T-helper 1 cell treated with Interleukin-12 subunit alpha and Interleukin-12 subunit beta and Interleukin-4 antibody, amounts not matched to agents 30 μg/mL and 1 μg/mL, for 36 hours (primary cell): ENCODE results near the gene GNG13.

Source experiments
- H3K27ac Mint-ChIP-seq: one replicate; pipeline ENCODE4 v1.8.0; 2021; ENCODE audit warnings: mild to moderate bottlenecking, mixed read lengths
- H3K27me3 Mint-ChIP-seq: one replicate; pipeline ENCODE4 v1.8.0; 2021; ENCODE audit warnings: low read depth, mixed read lengths
- H3K36me3 Mint-ChIP-seq: one replicate; pipeline ENCODE4 v1.8.0; 2021; ENCODE audit warnings: low read depth, mixed read lengths
- H3K4me1 Mint-ChIP-seq: one replicate; pipeline ENCODE4 v1.8.0; 2021; ENCODE audit warnings: low read depth, mixed read lengths
- H3K4me3 Mint-ChIP-seq: one replicate; pipeline ENCODE4 v1.8.0; 2021; ENCODE audit warnings: mild to moderate bottlenecking, moderate library complexity, mixed read lengths
- H3K9me3 Mint-ChIP-seq: one replicate; pipeline ENCODE4 v1.8.0; 2021; ENCODE audit warnings: mixed read lengths

Gene GNG13, protein sequence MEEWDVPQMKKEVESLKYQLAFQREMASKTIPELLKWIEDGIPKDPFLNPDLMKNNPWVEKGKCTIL

DNA sequence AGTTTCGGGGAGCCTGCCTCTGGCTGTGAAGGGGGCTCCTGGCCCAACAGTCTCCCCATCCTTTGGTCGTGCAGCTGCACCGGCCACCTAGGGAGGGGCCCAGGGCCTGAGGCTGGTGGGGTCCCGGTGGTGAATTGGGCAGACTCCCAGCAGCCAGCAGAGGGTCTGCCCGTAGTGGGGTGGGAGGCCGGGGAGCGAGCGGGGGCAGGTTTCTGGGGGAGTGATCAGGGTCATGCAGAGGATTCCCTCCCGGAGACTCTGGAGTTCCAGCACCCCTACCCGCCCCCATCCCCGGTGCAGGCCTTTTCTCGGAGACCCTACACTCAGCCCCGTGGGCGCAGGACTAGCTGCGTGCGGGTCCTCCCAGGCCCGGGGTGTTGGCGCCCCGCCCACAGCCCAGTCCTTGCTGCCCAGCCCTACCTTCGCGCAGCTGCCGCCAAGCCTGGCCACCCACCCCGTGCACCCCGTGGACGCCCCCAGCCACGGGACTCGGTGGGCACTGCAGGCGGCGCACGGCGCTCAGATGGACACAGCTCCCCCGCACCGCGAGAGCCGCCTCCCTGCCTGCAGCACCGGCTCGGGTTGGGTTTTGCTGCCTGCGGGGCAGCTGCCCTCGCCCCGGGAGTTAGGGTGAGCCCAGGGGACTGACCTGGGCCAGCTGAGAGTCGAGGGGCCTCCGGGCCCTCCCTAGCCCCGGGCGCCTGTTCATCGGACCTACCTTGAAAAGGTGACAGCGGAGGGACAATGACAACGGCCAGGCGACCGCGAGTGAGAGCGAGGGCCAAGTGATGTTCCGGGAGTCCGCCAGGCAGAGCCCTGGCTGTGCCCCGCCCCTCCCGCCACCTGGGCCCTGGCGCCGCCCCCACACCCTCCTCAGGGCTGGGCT, at the start of gene GNG13:
TSS of gene GNG13 (minus strand) at position 787 of the 886 bp plus-strand sequence. CDS start 1,657 bp downstream, outside the sequence.
- no peaks in the 10 kb centered on the region for H3K9me3 Mint-ChIP-seq
- no peaks in the 10 kb centered on the region for H3K4me1 Mint-ChIP-seq
- no peaks in the 10 kb centered on the region for H3K27me3 Mint-ChIP-seq
- no peak within 1 kb of the TSS for H3K27ac Mint-ChIP-seq
- H3K36me3 Mint-ChIP-seq = peaks cover 6% of the 10 kb centered on the region
- H3K4me3 Mint-ChIP-seq = no peak within 1 kb of the TSS

DNA sequence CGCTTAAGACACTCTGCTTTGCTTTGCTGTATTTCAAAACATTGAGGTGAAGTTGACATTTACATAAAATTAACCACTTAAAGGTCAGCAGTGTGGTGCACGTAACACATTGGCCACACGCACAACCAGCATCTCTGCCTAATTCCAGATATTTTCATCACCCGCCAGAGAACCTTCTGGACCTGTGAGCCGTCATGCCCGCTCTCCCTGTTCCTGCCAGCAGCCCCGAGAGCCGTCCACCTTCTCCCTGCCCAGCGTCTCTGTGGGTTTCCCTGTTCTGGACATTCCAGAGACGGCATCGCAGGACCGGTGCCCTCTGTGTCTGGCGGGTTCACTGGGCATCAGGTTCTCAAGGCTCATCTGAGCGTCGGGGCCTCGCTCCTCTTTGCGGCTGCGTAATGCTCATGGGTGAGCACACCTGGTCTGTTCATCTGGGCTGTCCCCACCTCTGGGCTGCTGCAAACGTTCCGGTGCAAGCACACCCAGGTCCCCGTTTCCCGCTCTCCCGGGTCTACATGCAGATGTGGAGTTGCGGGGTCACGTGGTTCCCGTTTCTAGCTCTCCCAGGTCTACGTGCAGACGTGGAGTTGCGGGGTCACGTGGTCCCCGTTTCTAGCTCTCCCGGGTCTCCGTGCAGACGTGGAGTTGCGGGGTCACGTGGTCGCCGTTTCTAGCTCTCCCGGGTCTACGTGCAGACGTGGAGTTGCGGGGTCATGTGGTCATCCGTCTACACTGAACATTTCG, 48.1 kb upstream of the GNG13 start:
- Mint-ChIP-seq H3K36me3 (peaks cover 10% of the 10 kb centered on the region), H3K4me1 (no peaks in the 10 kb centered on the region), H3K27me3 (no peaks in the 10 kb centered on the region), H3K27ac (no peak overlapping the region), H3K4me3 (no peak overlapping the region), H3K9me3 (peaks cover 21% of the 10 kb centered on the region)

DNA sequence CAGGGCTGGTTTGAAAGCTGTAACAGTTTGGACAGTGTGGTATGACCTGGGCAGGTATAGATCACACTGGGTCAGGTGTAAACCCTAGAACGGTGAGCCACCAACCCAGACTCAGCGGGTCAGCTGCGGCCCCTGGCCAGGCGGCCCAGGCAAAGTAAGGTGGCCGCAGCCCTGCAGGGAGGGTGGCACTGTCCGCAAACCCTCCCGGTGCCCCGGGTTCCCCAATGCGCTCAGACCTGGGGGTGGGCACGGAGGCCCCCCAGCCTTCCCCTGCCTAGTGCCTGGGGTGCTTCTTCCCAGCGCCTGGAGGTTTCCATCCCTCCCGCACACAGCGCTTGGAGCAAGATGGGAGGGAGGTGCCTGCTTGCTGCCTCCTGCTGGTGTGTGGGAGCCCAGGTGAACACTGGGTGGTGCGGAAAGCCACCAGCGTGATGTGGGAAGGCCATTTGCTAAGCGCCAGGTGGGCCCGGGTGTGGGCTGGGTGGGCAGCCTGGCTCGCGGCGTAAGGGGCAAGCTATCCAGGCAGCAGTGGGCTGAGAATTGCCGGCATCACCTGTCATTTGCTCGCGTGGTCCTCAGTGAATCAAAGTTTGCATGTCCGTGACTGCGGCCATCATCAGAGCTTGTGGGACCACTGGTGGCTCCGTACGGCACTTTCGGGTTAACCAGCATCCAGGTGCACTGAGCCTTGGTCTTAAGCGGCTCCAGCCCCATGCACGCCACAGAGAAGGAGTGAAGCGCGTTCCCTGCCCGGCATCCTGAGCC, 47.3 kb upstream of the GNG13 start:
- Mint-ChIP-seq H3K36me3 (peaks cover 8% of the 10 kb centered on the region), H3K4me3 (no peak overlapping the region), H3K9me3 (peaks cover 21% of the 10 kb centered on the region), H3K27me3 (no peaks in the 10 kb centered on the region), H3K4me1 (no peaks in the 10 kb centered on the region), H3K27ac (no peak overlapping the region)

DNA sequence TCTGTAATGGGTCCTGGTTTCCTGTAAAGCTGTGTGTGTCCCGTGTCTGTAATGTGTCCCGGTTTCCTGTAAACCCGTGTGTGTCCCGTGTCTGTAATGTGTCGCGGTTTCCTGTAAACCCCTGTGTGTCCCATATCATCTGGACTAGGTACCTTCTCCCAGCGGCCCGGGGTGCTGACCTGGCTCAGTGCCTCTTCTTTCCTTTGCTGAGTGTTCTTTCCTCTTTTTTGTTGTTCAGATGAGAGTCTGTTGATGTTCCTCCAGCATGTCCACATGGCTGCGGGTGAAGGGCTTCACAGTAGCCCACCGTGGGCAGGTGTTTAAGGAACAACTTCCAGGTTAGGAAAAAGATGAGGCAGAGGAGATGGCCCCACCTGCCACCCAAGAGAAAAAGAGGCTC, 46.6 kb upstream of the GNG13 start:
- Mint-ChIP-seq H3K36me3 (peaks cover 8% of the 10 kb centered on the region), H3K4me3 (no peak overlapping the region)

DNA sequence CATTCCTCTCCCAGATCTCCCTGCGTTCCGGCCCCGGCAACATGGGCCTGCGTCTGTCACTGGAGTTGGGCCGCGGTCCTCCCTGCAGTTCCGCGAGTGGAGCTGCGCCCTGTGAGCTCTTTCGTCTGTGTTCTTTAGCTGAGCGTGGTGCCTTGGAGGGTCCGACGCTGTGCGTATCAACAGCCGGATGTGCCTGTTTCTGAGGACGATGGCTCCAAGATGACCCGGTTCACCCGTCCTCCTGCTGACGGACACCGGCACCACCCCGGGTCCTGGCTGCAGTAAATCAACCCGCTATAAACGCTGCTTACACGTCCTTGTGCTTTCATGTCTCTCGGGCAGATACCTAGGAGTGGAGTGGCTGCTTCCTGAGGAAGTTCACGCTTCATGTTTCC, 44.8 kb upstream of the GNG13 start:
- Mint-ChIP-seq H3K27me3 (no peaks in the 10 kb centered on the region), H3K9me3 (peaks cover 11% of the 10 kb centered on the region), H3K4me3 (no peak overlapping the region), H3K27ac (no peak overlapping the region), H3K36me3 (peaks cover 6% of the 10 kb centered on the region), H3K4me1 (no peaks in the 10 kb centered on the region)

More for the DNA sequence above, 46.6 kb upstream of the GNG13 start:
- no peaks in the 10 kb centered on the region for H3K4me1 Mint-ChIP-seq
- peaks cover 21% of the 10 kb centered on the region for H3K9me3 Mint-ChIP-seq
- no peak overlapping the region for H3K27ac Mint-ChIP-seq
- no peaks in the 10 kb centered on the region for H3K27me3 Mint-ChIP-seq

DNA sequence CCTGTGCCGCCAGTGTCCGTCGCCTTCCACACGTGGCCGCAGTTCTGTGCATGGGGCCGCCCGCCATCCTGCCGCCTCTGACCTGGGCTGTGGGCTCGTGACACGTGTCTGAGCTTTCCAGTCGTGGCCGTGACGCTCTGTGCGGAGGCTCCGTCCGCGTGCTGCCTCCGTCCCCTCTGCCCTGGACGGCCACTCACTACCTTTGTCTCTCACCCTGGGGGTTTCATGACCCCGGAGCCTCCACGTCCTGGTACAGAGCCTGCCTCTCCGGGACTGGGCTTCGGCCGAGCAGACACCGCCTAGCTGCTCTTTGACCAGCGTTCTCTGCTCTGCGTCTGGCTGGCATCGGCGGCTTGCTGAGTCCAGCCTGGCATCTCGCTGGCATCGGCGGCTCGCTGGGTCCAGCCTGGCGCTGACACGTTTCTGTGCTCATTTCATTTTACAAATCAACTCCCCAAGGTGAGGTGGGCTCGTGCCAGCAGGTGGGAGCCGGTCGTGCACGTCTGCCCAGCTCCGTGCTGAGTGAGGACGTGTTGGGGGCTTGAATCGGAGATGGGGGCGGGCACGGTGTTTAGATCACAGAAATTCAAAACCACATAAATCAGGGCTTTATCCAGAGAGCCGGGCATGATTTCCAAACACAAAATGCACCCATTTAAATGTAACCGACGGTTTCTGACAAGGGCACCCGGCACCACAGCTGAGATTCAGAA, 44.3 kb upstream of the GNG13 start:
- Mint-ChIP-seq H3K27ac (no peak overlapping the region), H3K4me3 (no peak overlapping the region), H3K36me3 (peaks cover under 1% of the 10 kb centered on the region), H3K9me3 (peaks cover 6% of the 10 kb centered on the region), H3K4me1 (no peaks in the 10 kb centered on the region), H3K27me3 (no peaks in the 10 kb centered on the region)

DNA sequence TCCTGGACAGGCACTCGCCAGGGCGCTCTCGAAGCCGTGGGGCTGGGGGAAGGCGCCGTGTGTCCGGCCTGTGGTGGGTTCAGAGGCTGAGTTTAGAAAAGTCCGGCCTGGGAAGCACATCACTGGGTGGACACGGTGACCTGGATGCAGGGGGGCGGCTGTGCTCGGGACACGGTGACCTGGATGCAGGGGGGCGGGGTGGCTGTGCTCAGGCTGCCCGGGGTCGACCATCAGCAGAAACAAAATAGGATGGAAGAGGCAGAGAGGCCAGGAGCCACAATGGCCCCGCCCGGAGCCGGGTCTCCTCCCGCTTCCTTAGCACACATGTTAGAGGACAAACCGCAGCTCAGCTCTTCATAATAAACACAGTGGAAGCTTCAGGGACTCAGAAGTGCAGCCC, 43.2 kb upstream of the GNG13 start:
- no peaks in the 10 kb centered on the region for H3K36me3 Mint-ChIP-seq
- peaks cover 4% of the 10 kb centered on the region for H3K9me3 Mint-ChIP-seq
- H3K27ac Mint-ChIP-seq = no peak overlapping the region
- no peaks in the 10 kb centered on the region for H3K4me1 Mint-ChIP-seq
- H3K27me3 Mint-ChIP-seq = no peaks in the 10 kb centered on the region
- H3K4me3 Mint-ChIP-seq = no peak overlapping the region

DNA sequence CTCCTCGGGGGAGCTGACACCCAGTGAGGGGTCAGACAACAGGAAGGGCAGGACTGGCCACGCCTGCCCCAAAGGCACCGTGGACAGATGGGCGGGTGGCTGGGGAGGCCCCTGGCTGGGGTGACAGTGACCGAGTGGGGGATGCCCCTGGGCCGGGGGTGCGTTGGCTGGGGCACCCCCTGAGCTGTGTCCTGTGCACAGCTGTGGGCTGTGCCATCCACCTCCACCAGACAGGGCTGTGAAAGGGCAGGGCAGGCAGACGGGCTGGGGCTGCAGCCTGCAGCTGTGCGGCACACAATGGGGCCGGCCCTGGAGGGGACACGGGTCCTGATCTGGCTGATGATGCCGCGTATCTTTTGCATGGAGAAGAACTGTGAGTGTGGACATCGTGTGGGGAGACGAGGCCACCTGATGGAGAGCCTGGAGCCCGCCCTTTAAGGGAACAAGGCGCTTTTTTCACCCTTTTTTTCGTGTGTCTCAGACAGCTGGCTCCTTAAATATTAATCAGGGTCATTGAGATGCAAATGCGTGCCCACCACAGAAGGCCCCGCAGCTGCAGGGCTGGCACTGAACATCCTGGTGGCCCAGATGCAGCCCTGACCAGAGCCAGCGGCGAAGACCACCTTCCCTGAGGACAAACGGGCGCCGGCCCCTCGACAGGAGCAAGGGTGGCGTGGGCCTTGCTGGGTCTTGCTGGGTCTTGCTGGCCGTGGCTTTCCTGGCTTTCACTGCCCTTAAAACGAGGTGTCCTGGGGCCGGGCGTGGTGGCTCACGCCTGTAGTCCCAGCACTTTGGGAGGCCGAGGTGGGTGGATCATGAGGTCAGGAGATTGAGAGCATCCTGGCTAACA, 42.4 kb upstream of the GNG13 start:
- Mint-ChIP-seq H3K4me1 (no peaks in the 10 kb centered on the region), H3K4me3 (no peak overlapping the region), H3K27ac (no peak overlapping the region), H3K36me3 (no peaks in the 10 kb centered on the region), H3K27me3 (no peaks in the 10 kb centered on the region), H3K9me3 (peaks cover 4% of the 10 kb centered on the region)

DNA sequence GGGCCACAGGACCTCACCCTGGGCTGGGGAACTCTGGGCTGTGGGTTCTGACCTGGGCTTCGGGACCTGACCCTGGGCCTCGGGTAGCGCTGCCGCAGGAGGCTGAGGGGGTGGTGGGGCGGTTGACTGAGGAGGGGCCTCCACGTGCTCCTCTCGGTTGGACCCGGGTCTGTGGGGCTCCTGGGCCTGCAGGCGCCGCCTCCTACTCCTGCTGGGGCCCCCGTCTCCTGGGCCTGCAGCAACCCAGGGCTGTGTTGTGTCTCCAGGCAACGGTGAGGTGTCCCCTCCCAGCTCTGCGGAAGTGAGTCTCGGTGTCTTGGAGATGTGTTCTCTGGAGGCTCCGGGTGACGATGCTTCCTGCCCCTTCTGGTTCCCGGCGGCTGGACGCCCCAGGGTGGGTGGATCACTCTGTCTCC, 41.5 kb upstream of the GNG13 start:
- peaks cover 4% of the 10 kb centered on the region for H3K9me3 Mint-ChIP-seq
- H3K27me3 Mint-ChIP-seq = no peaks in the 10 kb centered on the region
- no peak overlapping the region for H3K27ac Mint-ChIP-seq
- no peaks in the 10 kb centered on the region for H3K36me3 Mint-ChIP-seq
- no peak overlapping the region for H3K4me3 Mint-ChIP-seq
- H3K4me1 Mint-ChIP-seq = no peaks in the 10 kb centered on the region

DNA sequence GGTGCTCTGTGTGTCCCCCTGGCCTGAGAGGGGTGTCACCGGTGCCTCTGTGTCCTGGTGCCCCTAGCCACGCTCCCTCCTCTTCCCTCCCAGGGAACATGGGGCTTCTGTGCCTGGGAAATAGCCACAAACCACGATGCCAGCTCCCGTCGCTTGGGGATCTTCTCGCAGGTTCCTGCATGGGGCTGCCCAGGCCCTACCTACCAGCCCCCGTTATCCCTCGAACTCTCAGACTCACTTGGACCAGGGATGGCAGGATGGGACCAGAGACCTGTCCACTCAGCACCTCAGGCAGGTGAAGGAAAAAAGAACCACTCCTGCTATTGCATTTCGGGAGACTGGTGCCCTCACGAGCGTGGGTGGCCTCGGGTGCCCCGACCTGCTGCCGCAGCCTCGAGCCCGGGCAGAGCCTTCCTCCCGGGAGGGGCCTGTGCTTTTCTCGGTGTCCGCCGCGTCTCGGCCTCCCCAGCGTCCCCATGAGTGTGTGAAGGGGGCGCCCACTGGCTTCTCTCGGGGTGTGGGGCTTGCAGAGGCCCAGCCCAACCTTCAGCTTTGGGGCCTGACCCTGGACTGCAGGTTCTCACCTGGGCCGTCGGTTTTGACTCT, 41.0 kb upstream of the GNG13 start:
- H3K9me3 Mint-ChIP-seq = peaks cover 5% of the 10 kb centered on the region

DNA sequence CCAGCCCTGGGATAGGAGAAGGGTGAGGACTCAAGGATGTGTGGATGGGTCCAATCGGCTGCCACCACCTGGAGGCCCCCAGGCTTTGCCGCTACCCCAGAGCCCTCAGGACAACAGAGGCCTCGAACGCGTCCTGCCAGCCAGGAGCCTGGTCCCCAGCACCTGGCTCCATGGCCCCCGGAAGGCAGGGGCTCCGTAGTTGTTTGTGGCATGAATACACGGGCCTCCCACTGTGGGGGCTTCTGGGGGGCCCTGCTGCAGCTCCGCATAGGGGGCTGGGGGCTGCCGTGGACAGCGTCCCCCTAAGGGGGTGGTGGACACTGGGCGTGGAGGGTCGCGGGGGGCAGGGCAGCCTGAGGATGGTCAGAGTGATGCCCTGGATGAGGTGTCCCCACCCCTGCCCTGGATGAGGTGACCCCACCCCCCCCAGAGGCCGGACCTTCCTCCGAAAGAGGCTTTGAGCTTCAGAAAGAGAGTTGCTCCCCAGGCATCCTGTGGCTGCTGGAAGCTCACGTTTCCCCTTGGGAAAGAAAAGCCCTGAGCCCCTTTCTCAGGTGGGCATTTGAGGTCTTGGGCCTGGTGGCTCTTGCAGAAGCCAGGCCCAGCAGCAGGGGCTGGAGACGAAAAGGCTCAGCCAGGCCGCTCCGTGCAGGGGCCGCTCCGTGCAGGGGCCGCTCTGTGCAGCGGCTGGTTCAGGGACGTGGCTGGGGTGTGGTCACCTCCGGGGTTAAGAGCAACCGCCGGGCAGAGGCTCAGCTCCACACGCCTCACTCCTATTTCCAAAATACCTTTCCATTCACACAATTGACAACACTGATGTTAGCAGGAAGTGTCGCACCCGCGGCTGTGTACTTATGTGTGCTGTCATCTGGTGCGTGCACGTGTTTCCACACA, 40.3 kb upstream of the GNG13 start:
- Mint-ChIP-seq H3K4me3 (no peak overlapping the region), H3K36me3 (no peaks in the 10 kb centered on the region), H3K27ac (no peak overlapping the region), H3K27me3 (no peaks in the 10 kb centered on the region), H3K4me1 (no peaks in the 10 kb centered on the region), H3K9me3 (peaks cover 9% of the 10 kb centered on the region)

More for the DNA sequence above, 41.0 kb upstream of the GNG13 start:
- Mint-ChIP-seq H3K36me3 (no peaks in the 10 kb centered on the region), H3K27me3 (no peaks in the 10 kb centered on the region), H3K4me1 (no peaks in the 10 kb centered on the region), H3K27ac (no peak overlapping the region), H3K4me3 (no peak overlapping the region)

DNA sequence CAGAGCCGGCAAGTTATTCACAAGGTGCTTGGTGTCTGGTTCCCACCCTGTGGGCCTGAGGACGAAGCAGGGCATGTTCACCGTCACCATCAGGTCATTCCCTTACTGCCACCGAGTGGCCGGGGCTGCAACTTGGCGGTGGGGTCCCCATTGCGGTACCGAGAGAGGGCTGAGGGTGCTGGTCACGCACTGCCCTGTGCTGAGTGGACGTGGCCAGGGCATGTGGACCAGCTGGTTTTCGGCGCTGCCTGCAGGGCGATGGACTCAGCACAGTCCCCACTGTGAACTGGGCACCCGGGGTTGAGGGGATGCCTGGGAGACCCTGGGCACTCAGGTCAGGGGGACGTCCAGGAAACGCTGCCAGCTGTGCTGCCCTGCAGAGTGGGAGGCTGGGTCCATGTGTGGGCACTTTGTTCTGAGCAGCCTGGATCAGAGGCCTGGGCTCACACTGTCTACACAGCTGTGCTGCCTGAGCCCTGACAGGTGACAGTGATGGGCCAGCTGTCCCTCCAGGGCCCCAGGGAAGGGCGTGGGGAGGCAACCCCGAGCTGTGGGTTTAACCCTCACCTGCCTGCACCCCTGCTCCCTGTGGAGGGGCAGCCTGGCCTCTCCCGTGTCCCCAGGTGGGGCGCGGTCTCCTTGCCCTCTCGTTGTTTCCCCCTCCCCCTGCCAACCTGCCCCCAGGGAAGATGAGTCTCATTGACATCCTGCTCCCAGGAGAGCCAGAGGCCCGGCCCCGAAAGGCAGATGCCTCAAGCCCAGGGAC, 39.3 kb upstream of the GNG13 start:
- Mint-ChIP-seq H3K4me3 (no peak overlapping the region), H3K9me3 (peaks cover 12% of the 10 kb centered on the region), H3K27me3 (no peaks in the 10 kb centered on the region), H3K4me1 (no peaks in the 10 kb centered on the region), H3K36me3 (no peaks in the 10 kb centered on the region), H3K27ac (no peak overlapping the region)
